HepG2 (cell line): Measurements from ENCODE around the gene CEBPE. TPM values are rescaled to one million over a fixed set of nuclear protein-coding genes. Genes with fewer than 3 reads are reported as not detected.
A peak's percentile ranks its signal among the peaks of the same experiment; 100 is the strongest.

ENCODE experiments used
- CBX1 ChIP-seq: IDR thresholded peaks from one replicate; pipeline ENCODE4 v1.6.1; 2016; ENCODE audit warnings: antibody characterized with exemption, low read depth
- FOXM1 ChIP-seq: sonication (generic); formaldehyde crosslinking; IDR thresholded peaks from 2 replicates; pipeline ENCODE4 v1.5.0; 2020; ENCODE audit warnings: missing genetic modification reagents
- GATAD1 ChIP-seq: IDR thresholded peaks from 2 replicates; pipeline ENCODE4 v1.6.1; 2016; ENCODE audit warnings: missing genetic modification reagents, missing compliant biosample characterization
- IKZF1 ChIP-seq: fragments of 450-650 bp; IDR thresholded peaks from 2 replicates; pipeline ENCODE4 v1.7.1; 2016
- MATR3 ChIP-seq: sonication (generic); formaldehyde crosslinking; IDR thresholded peaks from 2 replicates; pipeline ENCODE4 v1.4.0; 2020; ENCODE audit warnings: missing genetic modification reagents
- SOX5 ChIP-seq: IDR thresholded peaks from 2 replicates; pipeline ENCODE4 v1.6.1; 2016; ENCODE audit warnings: borderline replicate concordance
- ZNF143 ChIP-seq: sonication (generic); formaldehyde crosslinking; IDR thresholded peaks from 2 replicates; pipeline ENCODE4 v1.4.0; 2020; ENCODE audit warnings: missing genetic modification reagents
- ZNF674 ChIP-seq: sonication (generic); formaldehyde crosslinking; IDR thresholded peaks from 2 replicates; pipeline ENCODE4 v1.5.0; 2020; ENCODE audit warnings: low read depth, mild to moderate bottlenecking, missing genetic modification reagents
- polyA plus RNA-seq, 8 experiments: library from polyadenylated mRNA; depleted of rRNA in 3 of 8; stranded (reverse) in 7 of 8; unstranded in 1 of 8; fragments of >200 nt; fragmentation: Illumina TruSeq in 4 of 8; extraction: Trizol in 4 of 8; gene quantifications; 2 replicates each; pipeline versions ENCODE4 v1.2.1 to v1.2.3, GENCODE V29; 2011 to 2016; ENCODE audit warnings: low read depth in 4 of 8, missing spikeins in 1 of 8, mixed read lengths in 1 of 8; ENCODE audit not compliant: insufficient read depth in 1 of 8
- total RNA-seq, 5 experiments: library from RNA; depleted of rRNA; stranded (reverse); fragments of >200 nt; fragmentation: Illumina TruSeq; extraction: Trizol; gene quantifications; 2 replicates each; pipeline ENCODE4 v1.2.3, GENCODE V29; 2016; ENCODE audit warnings: low read depth in 1 of 5
- TF ChIP-seq, protein P1 (sequence below): sonication (generic); formaldehyde crosslinking; IDR thresholded peaks from 2 replicates; pipeline ENCODE4 v1.5.0; 2020; ENCODE audit warnings: mild to moderate bottlenecking, missing genetic modification reagents, borderline replicate concordance
- TF ChIP-seq, protein P2 (sequence below): sonication (generic); formaldehyde crosslinking; IDR thresholded peaks from 2 replicates; pipeline ENCODE4 v1.4.0; 2020; ENCODE audit warnings: missing genetic modification reagents; ENCODE audit errors: not compliant biosample characterization
- TF ChIP-seq, protein P3 (sequence below): sonication (generic); formaldehyde crosslinking; IDR thresholded peaks from 2 replicates; pipeline ENCODE4 v1.4.0; 2020; ENCODE audit warnings: missing genetic modification reagents
- TF ChIP-seq, protein P4 (sequence below): sonication (generic); formaldehyde crosslinking; IDR thresholded peaks from 2 replicates; pipeline ENCODE4 v1.8.0; 2022; ENCODE audit warnings: mild to moderate bottlenecking, missing genetic modification reagents

The CEBPE gene
- total and polyA plus RNA-seq, 2 of the 13 experiments (the other 11 are each of a cell fraction or from before 2014, with no cell fraction given), result 0.09 to 0.11 TPM

DNA sequence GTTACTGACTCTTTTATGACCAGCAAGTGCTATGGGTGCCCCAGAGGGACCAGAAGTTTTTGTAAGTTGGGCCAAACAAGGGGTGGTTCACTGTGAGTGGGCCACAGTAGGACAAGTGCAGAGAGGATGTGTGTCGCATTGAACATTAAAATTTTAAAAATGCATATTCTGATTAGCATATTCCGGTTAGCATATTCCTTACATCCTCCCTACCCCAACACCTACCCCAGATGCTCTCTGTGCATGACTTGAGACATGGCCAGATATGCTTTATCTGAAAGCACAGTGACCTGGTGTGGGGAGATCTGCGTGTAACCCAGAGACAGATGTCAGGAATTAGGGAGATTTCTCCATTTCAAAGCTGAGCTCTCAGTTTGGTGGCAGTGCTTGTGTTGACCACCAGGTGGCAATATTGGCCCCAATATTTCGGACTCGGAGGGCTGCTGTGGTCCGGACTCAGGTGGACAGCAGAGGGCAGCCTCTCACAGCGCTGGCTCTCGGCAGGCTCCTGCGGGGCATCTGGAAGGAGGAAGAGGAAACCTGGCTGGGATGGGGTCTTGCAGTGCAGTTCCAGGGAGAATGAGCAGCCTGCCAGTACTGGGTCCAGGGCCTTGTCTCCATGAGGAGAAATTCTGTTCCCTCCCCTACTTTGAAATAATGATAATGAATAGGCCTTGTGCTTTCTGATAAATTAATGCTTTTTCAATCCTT lies 1.6 kb upstream of the CEBPE start (continued):
- TF ChIP-seq, protein P1, sequence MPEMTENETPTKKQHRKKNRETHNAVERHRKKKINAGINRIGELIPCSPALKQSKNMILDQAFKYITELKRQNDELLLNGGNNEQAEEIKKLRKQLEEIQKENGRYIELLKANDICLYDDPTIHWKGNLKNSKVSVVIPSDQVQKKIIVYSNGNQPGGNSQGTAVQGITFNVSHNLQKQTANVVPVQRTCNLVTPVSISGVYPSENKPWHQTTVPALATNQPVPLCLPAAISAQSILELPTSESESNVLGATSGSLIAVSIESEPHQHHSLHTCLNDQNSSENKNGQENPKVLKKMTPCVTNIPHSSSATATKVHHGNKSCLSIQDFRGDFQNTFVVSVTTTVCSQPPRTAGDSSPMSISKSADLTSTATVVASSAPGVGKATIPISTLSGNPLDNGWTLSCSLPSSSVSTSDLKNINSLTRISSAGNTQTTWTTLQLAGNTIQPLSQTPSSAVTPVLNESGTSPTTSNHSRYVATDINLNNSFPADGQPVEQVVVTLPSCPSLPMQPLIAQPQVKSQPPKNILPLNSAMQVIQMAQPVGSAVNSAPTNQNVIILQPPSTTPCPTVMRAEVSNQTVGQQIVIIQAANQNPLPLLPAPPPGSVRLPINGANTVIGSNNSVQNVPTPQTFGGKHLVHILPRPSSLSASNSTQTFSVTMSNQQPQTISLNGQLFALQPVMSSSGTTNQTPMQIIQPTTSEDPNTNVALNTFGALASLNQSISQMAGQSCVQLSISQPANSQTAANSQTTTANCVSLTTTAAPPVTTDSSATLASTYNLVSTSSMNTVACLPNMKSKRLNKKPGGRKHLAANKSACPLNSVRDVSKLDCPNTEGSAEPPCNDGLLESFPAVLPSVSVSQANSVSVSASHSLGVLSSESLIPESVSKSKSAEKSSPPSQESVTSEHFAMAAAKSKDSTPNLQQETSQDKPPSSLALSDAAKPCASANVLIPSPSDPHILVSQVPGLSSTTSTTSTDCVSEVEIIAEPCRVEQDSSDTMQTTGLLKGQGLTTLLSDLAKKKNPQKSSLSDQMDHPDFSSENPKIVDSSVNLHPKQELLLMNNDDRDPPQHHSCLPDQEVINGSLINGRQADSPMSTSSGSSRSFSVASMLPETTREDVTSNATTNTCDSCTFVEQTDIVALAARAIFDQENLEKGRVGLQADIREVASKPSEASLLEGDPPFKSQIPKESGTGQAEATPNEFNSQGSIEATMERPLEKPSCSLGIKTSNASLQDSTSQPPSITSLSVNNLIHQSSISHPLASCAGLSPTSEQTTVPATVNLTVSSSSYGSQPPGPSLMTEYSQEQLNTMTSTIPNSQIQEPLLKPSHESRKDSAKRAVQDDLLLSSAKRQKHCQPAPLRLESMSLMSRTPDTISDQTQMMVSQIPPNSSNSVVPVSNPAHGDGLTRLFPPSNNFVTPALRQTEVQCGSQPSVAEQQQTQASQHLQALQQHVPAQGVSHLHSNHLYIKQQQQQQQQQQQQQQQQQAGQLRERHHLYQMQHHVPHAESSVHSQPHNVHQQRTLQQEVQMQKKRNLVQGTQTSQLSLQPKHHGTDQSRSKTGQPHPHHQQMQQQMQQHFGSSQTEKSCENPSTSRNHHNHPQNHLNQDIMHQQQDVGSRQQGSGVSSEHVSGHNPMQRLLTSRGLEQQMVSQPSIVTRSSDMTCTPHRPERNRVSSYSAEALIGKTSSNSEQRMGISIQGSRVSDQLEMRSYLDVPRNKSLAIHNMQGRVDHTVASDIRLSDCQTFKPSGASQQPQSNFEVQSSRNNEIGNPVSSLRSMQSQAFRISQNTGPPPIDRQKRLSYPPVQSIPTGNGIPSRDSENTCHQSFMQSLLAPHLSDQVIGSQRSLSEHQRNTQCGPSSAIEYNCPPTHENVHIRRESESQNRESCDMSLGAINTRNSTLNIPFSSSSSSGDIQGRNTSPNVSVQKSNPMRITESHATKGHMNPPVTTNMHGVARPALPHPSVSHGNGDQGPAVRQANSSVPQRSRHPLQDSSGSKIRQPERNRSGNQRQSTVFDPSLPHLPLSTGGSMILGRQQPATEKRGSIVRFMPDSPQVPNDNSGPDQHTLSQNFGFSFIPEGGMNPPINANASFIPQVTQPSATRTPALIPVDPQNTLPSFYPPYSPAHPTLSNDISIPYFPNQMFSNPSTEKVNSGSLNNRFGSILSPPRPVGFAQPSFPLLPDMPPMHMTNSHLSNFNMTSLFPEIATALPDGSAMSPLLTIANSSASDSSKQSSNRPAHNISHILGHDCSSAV (CRISPR knock-in tag), result no peak
- TF ChIP-seq IKZF1, result no peak
- TF ChIP-seq, protein P2, sequence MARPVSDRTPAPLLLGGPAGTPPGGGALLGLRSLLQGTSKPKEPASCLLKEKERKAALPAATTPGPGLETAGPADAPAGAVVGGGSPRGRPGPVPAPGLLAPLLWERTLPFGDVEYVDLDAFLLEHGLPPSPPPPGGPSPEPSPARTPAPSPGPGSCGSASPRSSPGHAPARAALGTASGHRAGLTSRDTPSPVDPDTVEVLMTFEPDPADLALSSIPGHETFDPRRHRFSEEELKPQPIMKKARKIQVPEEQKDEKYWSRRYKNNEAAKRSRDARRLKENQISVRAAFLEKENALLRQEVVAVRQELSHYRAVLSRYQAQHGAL (CRISPR knock-in tag), result no peak
- TF ChIP-seq CBX1, result peak; percentile 84
- no peak for TF ChIP-seq ZNF674 (CRISPR knock-in tag)
- TF ChIP-seq, protein P3, sequence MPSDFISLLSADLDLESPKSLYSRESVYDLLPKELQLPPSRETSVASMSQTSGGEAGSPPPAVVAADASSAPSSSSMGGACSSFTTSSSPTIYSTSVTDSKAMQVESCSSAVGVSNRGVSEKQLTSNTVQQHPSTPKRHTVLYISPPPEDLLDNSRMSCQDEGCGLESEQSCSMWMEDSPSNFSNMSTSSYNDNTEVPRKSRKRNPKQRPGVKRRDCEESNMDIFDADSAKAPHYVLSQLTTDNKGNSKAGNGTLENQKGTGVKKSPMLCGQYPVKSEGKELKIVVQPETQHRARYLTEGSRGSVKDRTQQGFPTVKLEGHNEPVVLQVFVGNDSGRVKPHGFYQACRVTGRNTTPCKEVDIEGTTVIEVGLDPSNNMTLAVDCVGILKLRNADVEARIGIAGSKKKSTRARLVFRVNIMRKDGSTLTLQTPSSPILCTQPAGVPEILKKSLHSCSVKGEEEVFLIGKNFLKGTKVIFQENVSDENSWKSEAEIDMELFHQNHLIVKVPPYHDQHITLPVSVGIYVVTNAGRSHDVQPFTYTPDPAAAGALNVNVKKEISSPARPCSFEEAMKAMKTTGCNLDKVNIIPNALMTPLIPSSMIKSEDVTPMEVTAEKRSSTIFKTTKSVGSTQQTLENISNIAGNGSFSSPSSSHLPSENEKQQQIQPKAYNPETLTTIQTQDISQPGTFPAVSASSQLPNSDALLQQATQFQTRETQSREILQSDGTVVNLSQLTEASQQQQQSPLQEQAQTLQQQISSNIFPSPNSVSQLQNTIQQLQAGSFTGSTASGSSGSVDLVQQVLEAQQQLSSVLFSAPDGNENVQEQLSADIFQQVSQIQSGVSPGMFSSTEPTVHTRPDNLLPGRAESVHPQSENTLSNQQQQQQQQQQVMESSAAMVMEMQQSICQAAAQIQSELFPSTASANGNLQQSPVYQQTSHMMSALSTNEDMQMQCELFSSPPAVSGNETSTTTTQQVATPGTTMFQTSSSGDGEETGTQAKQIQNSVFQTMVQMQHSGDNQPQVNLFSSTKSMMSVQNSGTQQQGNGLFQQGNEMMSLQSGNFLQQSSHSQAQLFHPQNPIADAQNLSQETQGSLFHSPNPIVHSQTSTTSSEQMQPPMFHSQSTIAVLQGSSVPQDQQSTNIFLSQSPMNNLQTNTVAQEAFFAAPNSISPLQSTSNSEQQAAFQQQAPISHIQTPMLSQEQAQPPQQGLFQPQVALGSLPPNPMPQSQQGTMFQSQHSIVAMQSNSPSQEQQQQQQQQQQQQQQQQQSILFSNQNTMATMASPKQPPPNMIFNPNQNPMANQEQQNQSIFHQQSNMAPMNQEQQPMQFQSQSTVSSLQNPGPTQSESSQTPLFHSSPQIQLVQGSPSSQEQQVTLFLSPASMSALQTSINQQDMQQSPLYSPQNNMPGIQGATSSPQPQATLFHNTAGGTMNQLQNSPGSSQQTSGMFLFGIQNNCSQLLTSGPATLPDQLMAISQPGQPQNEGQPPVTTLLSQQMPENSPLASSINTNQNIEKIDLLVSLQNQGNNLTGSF (CRISPR knock-in tag), result peak; percentile 66; the same call in 1 of the 2 replicates
- no peak for TF ChIP-seq ZNF143 (CRISPR knock-in tag)
- no peak for TF ChIP-seq MATR3 (CRISPR knock-in tag)
- TF ChIP-seq, protein P4, sequence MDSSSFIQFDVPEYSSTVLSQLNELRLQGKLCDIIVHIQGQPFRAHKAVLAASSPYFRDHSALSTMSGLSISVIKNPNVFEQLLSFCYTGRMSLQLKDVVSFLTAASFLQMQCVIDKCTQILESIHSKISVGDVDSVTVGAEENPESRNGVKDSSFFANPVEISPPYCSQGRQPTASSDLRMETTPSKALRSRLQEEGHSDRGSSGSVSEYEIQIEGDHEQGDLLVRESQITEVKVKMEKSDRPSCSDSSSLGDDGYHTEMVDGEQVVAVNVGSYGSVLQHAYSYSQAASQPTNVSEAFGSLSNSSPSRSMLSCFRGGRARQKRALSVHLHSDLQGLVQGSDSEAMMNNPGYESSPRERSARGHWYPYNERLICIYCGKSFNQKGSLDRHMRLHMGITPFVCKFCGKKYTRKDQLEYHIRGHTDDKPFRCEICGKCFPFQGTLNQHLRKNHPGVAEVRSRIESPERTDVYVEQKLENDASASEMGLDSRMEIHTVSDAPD (CRISPR knock-in tag), result no peak
- TF ChIP-seq GATAD1 (CRISPR knock-in tag), result peak; percentile 68; the same call in 1 of the 2 replicates
- TF ChIP-seq SOX5, result peak; percentile 58; the same call in 1 of the 2 replicates
- TF ChIP-seq FOXM1 (CRISPR knock-in tag), result no peak
